GM08714 (cell line): ENCODE results near the gene BECN2.
"Not testable (repeated sequence)": the region's sequence is repeated elsewhere in the genome, so short reads cannot be mapped to it uniquely, and the experiment has no call there.

Source experiments
- H3K4me3 ChIP-seq: fragments of 200-500 bp; sonication (Bioruptor generic); 2 replicates; pipeline ENCODE4 v1.5.1; 2014; ENCODE audit warnings: mild to moderate bottlenecking, low read length, inconsistent platforms
- ZNF274 ChIP-seq: IDR thresholded peaks from 2 replicates; pipeline ENCODE4 v1.6.1; 2012; ENCODE audit warnings: mild to moderate bottlenecking, low read depth, low read length

Gene BECN2

GRCh38 chr1:241962153-241962552, 4.6 kb downstream of the BECN2 start:
- no peak overlapping the region for H3K4me3 ChIP-seq
- no peak for TF ChIP-seq ZNF274

- no peak for TF ChIP-seq ZNF274
- no peak overlapping the region for H3K4me3 ChIP-seq
These were observed 6.2 kb downstream of the BECN2 start for GRCh38 chr1:241963722-241964121.

- TF ChIP-seq ZNF274 = no peak
- no peak overlapping the region for H3K4me3 ChIP-seq
These were observed 7.1 kb downstream of the BECN2 start for GRCh38 chr1:241964550-241965282.

- no peak overlapping the region for H3K4me3 ChIP-seq
- no peak for TF ChIP-seq ZNF274
These were observed 11.0 kb downstream of the BECN2 start for GRCh38 chr1:241968611-241969010.

- no peak for TF ChIP-seq ZNF274
- no peak overlapping the region for H3K4me3 ChIP-seq
These were observed 15.3 kb downstream of the BECN2 start for GRCh38 chr1:241972703-241973369.

GRCh38 chr1:241976229-241976628, 18.7 kb downstream of the BECN2 start:
- no peak for TF ChIP-seq ZNF274
- no peak overlapping the region for H3K4me3 ChIP-seq

GRCh38 chr1:241979071-241979470, 21.5 kb downstream of the BECN2 start:
- no peak overlapping the region for H3K4me3 ChIP-seq
- no peak for TF ChIP-seq ZNF274

- TF ChIP-seq ZNF274 = no peak
- no peak overlapping the region for H3K4me3 ChIP-seq
These were observed 22.4 kb downstream of the BECN2 start for GRCh38 chr1:241979926-241980325.

GRCh38 chr1:241985787-241986186, 28.2 kb downstream of the BECN2 start:
- no peak overlapping the region for H3K4me3 ChIP-seq
- TF ChIP-seq ZNF274 = no peak

GRCh38 chr1:241988389-241988930, 30.9 kb downstream of the BECN2 start:
- H3K4me3 ChIP-seq = not testable (repeated sequence)

- no peak for TF ChIP-seq ZNF274
These were observed 32.5 kb downstream of the BECN2 start for GRCh38 chr1:241990040-241990439.

GRCh38 chr1:241992734-241993133, 35.2 kb downstream of the BECN2 start:
- H3K4me3 ChIP-seq = no peak overlapping the region
- TF ChIP-seq ZNF274 = no peak

More at GRCh38 chr1:241990040-241990439, 32.5 kb downstream of the BECN2 start:
- no peak overlapping the region for H3K4me3 ChIP-seq

- H3K4me3 ChIP-seq = no peak overlapping the region
- TF ChIP-seq ZNF274 = no peak
These were observed 36.6 kb downstream of the BECN2 start for GRCh38 chr1:241994171-241994570.

- H3K4me3 ChIP-seq = no peak overlapping the region
- no peak for TF ChIP-seq ZNF274
These were observed 39.9 kb downstream of the BECN2 start for GRCh38 chr1:241997401-241997998.
